H1 (cell line): ENCODE measurements around the gene FBLIM1. TPM values are rescaled to one million over a fixed set of nuclear protein-coding genes. Genes with fewer than 3 reads are reported as not detected.

ENCODE experiments used
- NRF1 ChIP-seq: IDR thresholded peaks from 2 replicates; pipeline ENCODE4 v1.6.1; 2011; ENCODE audit warnings: mild to moderate bottlenecking, low read depth, low read length, improper control_type of control experiment
- SIN3A ChIP-seq, 2 experiments: IDR thresholded peaks in 1 of 2; conservative IDR thresholded peaks in 1 of 2; 2 replicates each; pipeline ENCODE4 v1.6.1; 2011 to 2012; ENCODE audit warnings: low read length in 2 of 2, improper control_type of control experiment in 1 of 2, low read depth in 1 of 2, mild to moderate bottlenecking in 1 of 2
- polyA plus RNA-seq, 7 experiments: library from polyadenylated mRNA; depleted of rRNA in 3 of 7; stranded (reverse) in 5 of 7; unstranded in 2 of 7; fragments of >200 nt in 5 of 7; fragments of 200-250 nt in 2 of 7; gene quantifications; 1 replicate in 5 of 7; 2 replicates in 1 of 7; 4 replicates in 1 of 7; pipeline versions ENCODE4 v1.2.1 to v1.2.3, GENCODE V29; 2011 to 2013; ENCODE audit warnings: missing spikeins in 2 of 7, mixed read lengths in 2 of 7
- total RNA-seq: library from RNA; stranded (reverse); fragmentation: NEBNext Ultra II Directional; extraction: Animal tissue kit (Norgen Biotek cat#: 25700); gene quantifications from 2 replicates; pipeline ENCODE4 v1.2.1, GENCODE V29; 2021

The FBLIM1 gene
- total and polyA plus RNA-seq, 2 of the 8 experiments (the other 6 are each of a cell fraction or from before 2014, with no cell fraction given), result 66.6 to 66.7 TPM

- TF ChIP-seq NRF1 (no peak), SIN3A (conservative IDR thresholded peaks at IDR 0.05 in 1 of 2, IDR thresholded peaks at IDR 0.05 in 1 of 2; ENCODE audit: low read depth in 1 of 2, low read length in 2 of 2) (no peak)
Measured at GRCh38 chr1:15739259-15739658, 19.3 kb upstream of the FBLIM1 start (continued).
